GM12801 (cell line): ENCODE measurements around the gene PLA2G4C.

Experiments
- CTCF ChIP-seq: IDR thresholded peaks from one replicate; pipeline ENCODE4 v1.5.1; 2011; ENCODE audit warnings: control low read depth; ENCODE audit not compliant: insufficient read length; ENCODE audit errors: extremely low read depth

PLA2G4C gene

GRCh38 chr19:48111280-48111679, 663 bp upstream of the PLA2G4C start:
- TF ChIP-seq CTCF, result no peak

GRCh38 chr19:48108997-48109782, 1.4 kb downstream of the PLA2G4C start:
- TF ChIP-seq CTCF, result no peak

- TF ChIP-seq CTCF, result no peak
These were observed 6.7 kb downstream of the PLA2G4C start for GRCh38 chr19:48103922-48104321.

GRCh38 chr19:48102870-48103751, 7.5 kb downstream of the PLA2G4C start:
- no peak for TF ChIP-seq CTCF

GRCh38 chr19:48095612-48096175, 14.9 kb downstream of the PLA2G4C start:
- TF ChIP-seq CTCF, result no peak

- TF ChIP-seq CTCF, result no peak
These were observed 15.8 kb downstream of the PLA2G4C start for GRCh38 chr19:48094855-48095203.

- TF ChIP-seq CTCF, result no peak
These were observed 16.3 kb downstream of the PLA2G4C start for GRCh38 chr19:48094129-48094854.
